SU-DHL-6 (cell line): ENCODE data around the gene EFTUD2.

Experiments
- H2AFZ ChIP-seq: fragments of 200-600 bp; sonication (generic); 2 replicates; pipeline ENCODE4 v1.6.1; 2014; ENCODE audit warnings: low read depth, mild to moderate bottlenecking, moderate library complexity, mixed read lengths, antibody characterized with exemption, low read length; ENCODE audit not compliant: severe bottlenecking
- H3F3A ChIP-seq: fragments of 200-600 bp; shearing (Covaris generic); 2 replicates; pipeline ENCODE4 v1.6.0; 2016; ENCODE audit warnings: antibody characterized with exemption, mild to moderate bottlenecking; ENCODE audit not compliant: insufficient read depth
- H3K27ac ChIP-seq: fragments of 200-600 bp; sonication (generic); 2 replicates; pipeline ENCODE4 v1.5.1; 2016; ENCODE audit warnings: low read depth, mild to moderate bottlenecking, low read length, moderate library complexity, mixed read lengths
- H3K27me3 ChIP-seq: fragments of 200-600 bp; sonication (generic), shearing (Covaris generic); 2 replicates; pipeline ENCODE4 v1.6.0; 2014; ENCODE audit warnings: mild to moderate bottlenecking, low read length
- H3K36me3 ChIP-seq: fragments of 200-600 bp; sonication (generic); 2 replicates; pipeline ENCODE4 v1.6.1; 2014; ENCODE audit warnings: mild to moderate bottlenecking, low read length, mixed read lengths
- H3K4me2 ChIP-seq: fragments of 300-600, 200-600 bp; shearing (Covaris generic), sonication (generic); 2 replicates; pipeline ENCODE4 v1.6.0; 2014; ENCODE audit warnings: low read length, low read depth, mild to moderate bottlenecking; ENCODE audit not compliant: poor library complexity, severe bottlenecking
- H3K4me3 ChIP-seq: fragments of 200-600 bp; sonication (generic); 2 replicates; pipeline ENCODE4 v1.5.1; 2014; ENCODE audit warnings: antibody characterized with exemption, low read length, mild to moderate bottlenecking, mixed read lengths; ENCODE audit not compliant: insufficient read depth, poor library complexity, severe bottlenecking
- H3K79me2 ChIP-seq: fragments of 200-600 bp; sonication (generic); 2 replicates; pipeline ENCODE4 v1.6.1; 2014; ENCODE audit warnings: mild to moderate bottlenecking, low read length, moderate library complexity; ENCODE audit not compliant: insufficient read depth
- H3K9ac ChIP-seq: fragments of 200-600 bp; sonication (generic); 2 replicates; pipeline ENCODE4 v1.7.0; 2014; ENCODE audit warnings: mild to moderate bottlenecking, low read length
- H3K9me2 ChIP-seq: fragments of 200-600 bp; sonication (generic); replicated peaks from 2 replicates; pipeline ENCODE4 v1.6.1; 2014; ENCODE audit warnings: low read length; ENCODE audit not compliant: insufficient read depth
- H3K9me3 ChIP-seq: fragments of 200-600 bp; sonication (generic); 2 replicates; pipeline ENCODE4 v1.6.1; 2014; ENCODE audit warnings: low read length, mixed read lengths; ENCODE audit not compliant: insufficient read depth
- H4K20me1 ChIP-seq: fragments of 200-600 bp; sonication (generic); 2 replicates; pipeline ENCODE4 v1.6.1; 2014; ENCODE audit warnings: low read depth, mild to moderate bottlenecking, antibody characterized with exemption, low read length, moderate library complexity, mixed read lengths
- EZH2phosphoT487 ChIP-seq: fragments of 200-600 bp; sonication (generic), shearing (Covaris generic); conservative IDR thresholded peaks from 2 replicates; pipeline ENCODE4 v1.6.1; 2018; ENCODE audit warnings: mild to moderate bottlenecking, antibody characterized with exemption, low read length, moderate library complexity, mixed read lengths
- TF ChIP-seq, protein P1 (sequence below): fragments of 200-600 bp; sonication (generic); IDR thresholded peaks from one replicate; pipeline ENCODE4 v1.5.1; 2017; ENCODE audit warnings: antibody characterized with exemption, mild to moderate bottlenecking, low read length, moderate library complexity; ENCODE audit not compliant: insufficient read depth, poor library complexity, severe bottlenecking

Gene EFTUD2

DNA sequence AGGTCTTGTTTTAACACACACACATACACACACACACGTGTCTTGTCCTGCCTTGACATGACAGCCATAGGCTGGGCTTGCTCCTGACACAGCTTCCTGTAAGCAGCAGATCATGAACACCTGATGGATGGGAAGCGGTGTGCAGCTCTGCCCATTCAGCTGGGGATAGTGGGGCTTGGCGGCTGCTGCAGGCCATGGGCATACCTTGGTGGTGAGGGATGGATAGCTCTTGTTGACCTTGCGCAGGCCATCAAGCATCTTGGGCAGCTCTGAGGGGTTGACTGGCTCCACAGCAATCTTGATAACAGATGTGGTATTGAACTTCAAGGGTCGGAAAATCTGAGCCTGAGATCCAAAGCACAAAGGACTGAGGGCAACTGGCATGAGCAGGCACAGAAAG lies 39.5 kb downstream of the EFTUD2 start:
- no peaks in the 10 kb centered on the region for H3K9me2 ChIP-seq
- H3K4me3 ChIP-seq = no peak overlapping the region
- H4K20me1 ChIP-seq = no peaks in the 10 kb centered on the region
- TF ChIP-seq, protein P1, sequence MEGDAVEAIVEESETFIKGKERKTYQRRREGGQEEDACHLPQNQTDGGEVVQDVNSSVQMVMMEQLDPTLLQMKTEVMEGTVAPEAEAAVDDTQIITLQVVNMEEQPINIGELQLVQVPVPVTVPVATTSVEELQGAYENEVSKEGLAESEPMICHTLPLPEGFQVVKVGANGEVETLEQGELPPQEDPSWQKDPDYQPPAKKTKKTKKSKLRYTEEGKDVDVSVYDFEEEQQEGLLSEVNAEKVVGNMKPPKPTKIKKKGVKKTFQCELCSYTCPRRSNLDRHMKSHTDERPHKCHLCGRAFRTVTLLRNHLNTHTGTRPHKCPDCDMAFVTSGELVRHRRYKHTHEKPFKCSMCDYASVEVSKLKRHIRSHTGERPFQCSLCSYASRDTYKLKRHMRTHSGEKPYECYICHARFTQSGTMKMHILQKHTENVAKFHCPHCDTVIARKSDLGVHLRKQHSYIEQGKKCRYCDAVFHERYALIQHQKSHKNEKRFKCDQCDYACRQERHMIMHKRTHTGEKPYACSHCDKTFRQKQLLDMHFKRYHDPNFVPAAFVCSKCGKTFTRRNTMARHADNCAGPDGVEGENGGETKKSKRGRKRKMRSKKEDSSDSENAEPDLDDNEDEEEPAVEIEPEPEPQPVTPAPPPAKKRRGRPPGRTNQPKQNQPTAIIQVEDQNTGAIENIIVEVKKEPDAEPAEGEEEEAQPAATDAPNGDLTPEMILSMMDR = no peak
- TF ChIP-seq EZH2phosphoT487 = no peak
- no peak overlapping the region for H3K4me2 ChIP-seq
- H3K27ac ChIP-seq = no peak overlapping the region
- no peaks in the 10 kb centered on the region for H3K27me3 ChIP-seq
- peaks cover 6% of the 10 kb centered on the region; the same call in 1 of the 2 replicates for H3K36me3 ChIP-seq
- H3K79me2 ChIP-seq = no peaks in the 10 kb centered on the region
- H3K9me3 ChIP-seq = no peaks in the 10 kb centered on the region
- H2AFZ ChIP-seq = no peak overlapping the region
- H3F3A ChIP-seq = no peaks in the 10 kb centered on the region
- H3K9ac ChIP-seq = no peak overlapping the region

DNA sequence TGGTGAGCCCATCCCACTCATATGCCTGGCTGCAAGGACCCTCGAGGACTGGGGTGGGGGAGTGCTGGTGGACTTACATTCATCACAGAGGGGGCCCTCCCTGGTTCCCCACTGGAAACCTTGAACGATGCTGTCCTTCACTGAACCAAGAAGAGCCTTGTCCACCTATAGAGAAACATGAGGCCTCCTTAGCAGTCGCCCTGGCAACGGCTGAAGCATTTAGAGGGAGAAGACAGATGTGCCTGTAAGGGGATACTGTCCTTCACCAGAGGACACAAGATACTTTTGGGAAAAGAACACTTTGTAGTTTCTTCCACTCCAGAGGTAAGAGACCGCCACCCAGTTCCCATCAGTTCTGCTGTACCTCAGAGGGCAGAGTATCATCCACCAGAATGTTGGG lies 45.1 kb downstream of the EFTUD2 start:
- no peak overlapping the region for H3K27ac ChIP-seq
- no peaks in the 10 kb centered on the region; the same call in 1 of the 2 replicates for H3K36me3 ChIP-seq
- no peak overlapping the region for H2AFZ ChIP-seq
- no peak overlapping the region for H3K4me3 ChIP-seq
- H3K79me2 ChIP-seq = no peaks in the 10 kb centered on the region
- H4K20me1 ChIP-seq = no peaks in the 10 kb centered on the region
- no peak for TF ChIP-seq EZH2phosphoT487
- TF ChIP-seq, protein P1 = no peak
- no peaks in the 10 kb centered on the region for H3F3A ChIP-seq
- H3K9me3 ChIP-seq = no peaks in the 10 kb centered on the region
- no peaks in the 10 kb centered on the region for H3K9me2 ChIP-seq
- H3K27me3 ChIP-seq = no peaks in the 10 kb centered on the region
- H3K4me2 ChIP-seq = no peak overlapping the region
- H3K9ac ChIP-seq = no peak overlapping the region

DNA sequence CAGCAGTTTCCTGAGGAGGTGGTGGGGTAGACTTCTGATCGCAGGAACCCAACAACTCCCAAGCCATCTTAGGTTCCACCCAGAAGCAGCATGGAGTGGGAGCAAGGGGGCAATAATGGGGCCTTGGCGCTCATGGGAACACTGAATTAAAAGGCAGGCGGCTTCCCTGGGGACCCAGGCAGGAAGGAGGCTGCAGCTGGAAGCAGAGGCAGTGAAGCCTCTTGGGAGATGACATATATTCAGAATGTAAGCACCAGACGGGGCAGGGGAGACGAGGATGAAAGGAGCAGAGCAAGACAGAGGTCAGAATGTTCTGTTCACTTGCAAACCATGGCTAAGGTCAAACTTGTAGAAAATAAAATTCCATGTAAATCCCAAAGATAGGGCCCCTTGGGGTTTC lies 48.6 kb downstream of the EFTUD2 start:
- no peak overlapping the region for H2AFZ ChIP-seq
- H3K9me3 ChIP-seq = no peaks in the 10 kb centered on the region
- no peak overlapping the region for H3K9ac ChIP-seq
- H3K36me3 ChIP-seq = no peaks in the 10 kb centered on the region
- H3K9me2 ChIP-seq = no peaks in the 10 kb centered on the region
- TF ChIP-seq EZH2phosphoT487 = no peak
- TF ChIP-seq, protein P1 = no peak
- no peak overlapping the region for H3K4me2 ChIP-seq
- H3K79me2 ChIP-seq = no peaks in the 10 kb centered on the region
- no peaks in the 10 kb centered on the region for H3K27me3 ChIP-seq
- H4K20me1 ChIP-seq = no peaks in the 10 kb centered on the region
- H3K27ac ChIP-seq = no peak overlapping the region
- no peaks in the 10 kb centered on the region for H3F3A ChIP-seq
- H3K4me3 ChIP-seq = no peak overlapping the region
